Ishikawa (cell line): ENCODE data around the gene STX2.

ENCODE experiments used
- CEBPB ChIP-seq: IDR thresholded peaks from 2 replicates; pipeline ENCODE4 v1.6.1; 2012
- CREB1 ChIP-seq: IDR thresholded peaks from 2 replicates; pipeline ENCODE4 v1.6.1; 2012; ENCODE audit warnings: low read depth
- EGR1 ChIP-seq: IDR thresholded peaks from 2 replicates; pipeline ENCODE4 v1.6.1; 2012
- EP300 ChIP-seq: IDR thresholded peaks from 2 replicates; pipeline ENCODE4 v1.6.1; 2012; ENCODE audit warnings: borderline replicate concordance
- FOXM1 ChIP-seq: IDR thresholded peaks from 2 replicates; pipeline ENCODE4 v1.6.1; 2012; ENCODE audit warnings: low read depth, borderline replicate concordance
- MAX ChIP-seq: IDR thresholded peaks from 2 replicates; pipeline ENCODE4 v1.6.1; 2012
- NFIC ChIP-seq: IDR thresholded peaks from 2 replicates; pipeline ENCODE4 v1.6.1; 2012
- RAD21 ChIP-seq: IDR thresholded peaks from 2 replicates; pipeline ENCODE4 v1.6.1; 2012; ENCODE audit warnings: low read depth
- REST ChIP-seq: IDR thresholded peaks from 2 replicates; pipeline ENCODE4 v1.6.1; 2012; ENCODE audit warnings: low read depth, mild to moderate bottlenecking
- TAF1 ChIP-seq: IDR thresholded peaks from 2 replicates; pipeline ENCODE4 v1.6.1; 2012; ENCODE audit warnings: low read depth, mild to moderate bottlenecking
- TCF12 ChIP-seq: IDR thresholded peaks from 2 replicates; pipeline ENCODE4 v1.6.1; 2012; ENCODE audit warnings: low read depth
- TEAD4 ChIP-seq: IDR thresholded peaks from 2 replicates; pipeline ENCODE4 v1.6.1; 2012
- USF1 ChIP-seq: IDR thresholded peaks from 2 replicates; pipeline ENCODE4 v1.6.1; 2012
- YY1 ChIP-seq: IDR thresholded peaks from 2 replicates; pipeline ENCODE4 v1.6.1; 2012; ENCODE audit warnings: low read depth
- ZBTB7A ChIP-seq: IDR thresholded peaks from 2 replicates; pipeline ENCODE4 v1.6.1; 2012; ENCODE audit warnings: low read depth

STX2 gene

GRCh38 chr12:130838951-130839769, at the start of gene STX2:
TSS of gene STX2 (minus strand) at chr12:130839250. CDS start at chr12:130839099, 151 bp downstream.
- TF ChIP-seq MAX (peak; percentile 72; the same call in 1 of the 2 replicates), EP300 (no peak)

- no peak for TF ChIP-seq EP300
- no peak for TF ChIP-seq TCF12
- no peak for TF ChIP-seq FOXM1
- TF ChIP-seq USF1: no peak
- no peak for TF ChIP-seq EGR1
- TF ChIP-seq TEAD4: no peak
- no peak for TF ChIP-seq CREB1
- no peak for TF ChIP-seq TAF1
- no peak for TF ChIP-seq ZBTB7A
- no peak for TF ChIP-seq YY1
- no peak for TF ChIP-seq NFIC
- TF ChIP-seq CEBPB: no peak
- TF ChIP-seq RAD21: no peak
- no peak for TF ChIP-seq REST
These were observed 42.5 kb upstream of the STX2 start for GRCh38 chr12:130881548-130881947.

GRCh38 chr12:130881046-130881445, 42.0 kb upstream of the STX2 start:
- no peak for TF ChIP-seq ZBTB7A
- no peak for TF ChIP-seq USF1
- TF ChIP-seq FOXM1: no peak
- TF ChIP-seq MAX: no peak
- no peak for TF ChIP-seq TAF1
- no peak for TF ChIP-seq CREB1
- TF ChIP-seq TEAD4: no peak
- no peak for TF ChIP-seq REST
- TF ChIP-seq RAD21: no peak
- no peak for TF ChIP-seq EGR1
- no peak for TF ChIP-seq NFIC
- TF ChIP-seq CEBPB: no peak
- TF ChIP-seq EP300: no peak
- TF ChIP-seq TCF12: no peak
- TF ChIP-seq YY1: no peak

- no peak for TF ChIP-seq CREB1
These were observed 41.4 kb upstream of the STX2 start for GRCh38 chr12:130880411-130880885.

GRCh38 chr12:130879781-130880389, 40.8 kb upstream of the STX2 start:
- TF ChIP-seq USF1 (no peak), TCF12 (no peak), TEAD4 (no peak)

- TF ChIP-seq FOXM1: no peak
- no peak for TF ChIP-seq REST
- no peak for TF ChIP-seq EGR1
- no peak for TF ChIP-seq TAF1
- TF ChIP-seq USF1: no peak
- no peak for TF ChIP-seq MAX
- no peak for TF ChIP-seq TEAD4
- TF ChIP-seq YY1: no peak
These were observed 40.2 kb upstream of the STX2 start for GRCh38 chr12:130879212-130879686.
